HepG2 (cell line): ENCODE measurements around the gene ZFP62. TPM values are rescaled to one million over a fixed set of nuclear protein-coding genes. Genes with fewer than 3 reads are reported as not detected.

Source experiments
- ATAC-seq: fragments of 200-7000 bp; cut with Tn5 transposase; 3 replicates; pipeline ENCODE4 v1.9.1; 2020; ENCODE audit warnings: mild to moderate bottlenecking, moderate library complexity
- BruUV-seq: library from RNA; stranded (reverse); fragments of 400-500 nt; replicated peaks from 2 replicates; lab custom pipeline; 2021; lab: Mats Ljungman, UMichigan
- CTCF ChIA-PET: fragments of 300-600 bp; formaldehyde crosslinking; extraction: SDS; loops from one replicate; lab custom pipeline; 2021; ENCODE audit warnings: low total read pairs, inconsistent platforms, low intra/inter-chr PET ratio; lab: Yijun Ruan, JAX
- POLR2A ChIA-PET: fragments of 350-600 bp; sonication (Branson Sonifier 250); formaldehyde crosslinking; loops from one replicate; lab custom pipeline; 2020; ENCODE audit warnings: antibody characterized with exemption, inconsistent platforms; lab: Yijun Ruan, JAX
- DNase-seq: peaks from one replicate; pipeline ENCODE4 v3.0.0-alpha.2; 2015; ENCODE audit warnings: low spot score
- FAIRE-seq: peaks from 3 replicates; lab custom pipeline; 2011; peaks lifted over from hg19 to GRCh38; lab: Jason Lieb, UNC
- H2AFZ ChIP-seq: one replicate; pipeline ENCODE4 v1.6.1; 2011; ENCODE audit warnings: low read length, inconsistent platforms
- H3K27ac ChIP-seq: fragments of 300-600 bp; 3 replicates; pipeline ENCODE4 v1.8.0; 2011; ENCODE audit warnings: mixed run types, mild to moderate bottlenecking, mixed read lengths, low read length, inconsistent platforms; ENCODE audit not compliant: insufficient read depth; ENCODE audit errors: extremely low read length
- H3K27me3 ChIP-seq, 2 experiments: fragments of 200-600 bp in 1 of 2; 2 replicates in 1 of 2; 3 replicates in 1 of 2; pipeline versions ENCODE4 v1.6.0 to v1.8.0; 2011; ENCODE audit warnings: low read length in 2 of 2, mild to moderate bottlenecking in 2 of 2, moderate library complexity in 2 of 2, inconsistent platforms in 1 of 2; ENCODE audit not compliant: insufficient read depth in 2 of 2, control insufficient read depth in 1 of 2
- H3K36me3 ChIP-seq, 2 experiments: fragments of 200-600 bp in 1 of 2; replicated peaks in 1 of 2; 2 replicates in 1 of 2; 3 replicates in 1 of 2; pipeline versions ENCODE4 v1.5.1 to v1.8.0; 2011; ENCODE audit warnings: low read length in 2 of 2, inconsistent platforms in 1 of 2; ENCODE audit not compliant: insufficient read depth in 2 of 2, control insufficient read depth in 1 of 2
- H3K4me1 ChIP-seq: 2 replicates; pipeline ENCODE4 v1.5.1; 2012; ENCODE audit warnings: low read length, inconsistent platforms; ENCODE audit not compliant: insufficient read depth
- H3K4me2 ChIP-seq: 2 replicates; pipeline ENCODE4 v1.6.0; 2011; ENCODE audit warnings: low read depth, low read length, inconsistent platforms
- H3K4me3 ChIP-seq, 3 experiments: fragments of 200-600 bp in 1 of 3; sonication (generic), shearing (Covaris generic) in 1 of 3; replicated peaks in 1 of 3; 2 replicates each; pipeline ENCODE4 v1.5.1; 2011 to 2016; ENCODE audit warnings: low read length in 3 of 3, inconsistent platforms in 2 of 3, low read depth in 2 of 3, mild to moderate bottlenecking in 2 of 3, control low read depth in 1 of 3, mixed read lengths in 1 of 3; ENCODE audit not compliant: insufficient read depth in 1 of 3
- H3K79me2 ChIP-seq: one replicate; pipeline ENCODE4 v1.6.1; 2011; ENCODE audit warnings: low read length, inconsistent platforms; ENCODE audit not compliant: insufficient read depth
- H3K9ac ChIP-seq: 2 replicates; pipeline ENCODE4 v1.6.0; 2011; ENCODE audit warnings: mild to moderate bottlenecking, low read depth, low read length, inconsistent platforms; ENCODE audit not compliant: insufficient read depth
- H3K9me3 ChIP-seq: 2 replicates; pipeline ENCODE4 v1.5.1; 2012; ENCODE audit warnings: mild to moderate bottlenecking, low read length
- H4K20me1 ChIP-seq: 2 replicates; pipeline ENCODE4 v1.6.0; 2011; ENCODE audit warnings: inconsistent platforms, mild to moderate bottlenecking, low read length, moderate library complexity; ENCODE audit not compliant: insufficient read depth
- GMEB2 ChIP-seq: IDR thresholded peaks from 2 replicates; pipeline ENCODE4 v1.6.1; 2016; ENCODE audit warnings: missing biosample characterization, missing genetic modification reagents, low read depth
- KDM2A ChIP-seq: sonication (generic); formaldehyde crosslinking; IDR thresholded peaks from 2 replicates; pipeline ENCODE4 v1.4.0; 2020; ENCODE audit warnings: low read depth, missing genetic modification reagents, borderline replicate concordance
- LRRFIP1 ChIP-seq: sonication (generic); formaldehyde crosslinking; conservative IDR thresholded peaks from 2 replicates; pipeline ENCODE4 v1.4.0; 2020; ENCODE audit warnings: missing genetic modification reagents
- NR2F6 ChIP-seq, 2 experiments: IDR thresholded peaks; 2 replicates each; pipeline ENCODE4 v1.6.1; 2016; ENCODE audit warnings: antibody characterized with exemption in 1 of 2, mild to moderate bottlenecking in 1 of 2
- SNRNP70 ChIP-seq: fragments of 200-400 bp; formaldehyde crosslinking; IDR thresholded peaks from 2 replicates; pipeline ENCODE4 v1.6.1; 2017; ENCODE audit warnings: mild to moderate bottlenecking, low read depth, low read length, moderate library complexity
- TBP ChIP-seq: sonication (generic); formaldehyde crosslinking; IDR thresholded peaks from 2 replicates; pipeline ENCODE4 v1.5.0; 2020; ENCODE audit warnings: missing genetic modification reagents
- ZBTB33 ChIP-seq: sonication (generic); formaldehyde crosslinking; IDR thresholded peaks from 2 replicates; pipeline ENCODE4 v1.4.0; 2020; ENCODE audit warnings: missing genetic modification reagents
- ZBTB43 ChIP-seq: sonication (generic); formaldehyde crosslinking; conservative IDR thresholded peaks from 2 replicates; pipeline ENCODE4 v1.4.0; 2020; ENCODE audit warnings: missing genetic modification reagents
- ZNF326 ChIP-seq: sonication (generic); formaldehyde crosslinking; IDR thresholded peaks from 2 replicates; pipeline ENCODE4 v1.4.0; 2020; ENCODE audit warnings: missing genetic modification reagents, borderline replicate concordance
- ZNF335 ChIP-seq: sonication (generic); formaldehyde crosslinking; IDR thresholded peaks from 2 replicates; pipeline ENCODE4 v1.4.0; 2020; ENCODE audit warnings: missing genetic modification reagents
- ZNF468 ChIP-seq: sonication (generic); formaldehyde crosslinking; IDR thresholded peaks from 2 replicates; pipeline ENCODE4 v1.8.0; 2022; ENCODE audit warnings: mild to moderate bottlenecking, moderate library complexity, missing genetic modification reagents
- ZNF740 ChIP-seq: sonication (generic); formaldehyde crosslinking; IDR thresholded peaks from 2 replicates; pipeline ENCODE4 v1.4.0; 2020; ENCODE audit warnings: missing genetic modification reagents
- ZNF772 ChIP-seq: sonication (generic); formaldehyde crosslinking; IDR thresholded peaks from 2 replicates; pipeline ENCODE4 v1.5.0; 2020; ENCODE audit warnings: mild to moderate bottlenecking, missing genetic modification reagents
- WGBS: methylation state at CpG from one replicate; pipeline ENCODE4 v1.1.6; 2017; ENCODE audit warnings: low lambda C conversion rate; 5-methylcytosine and 5-hydroxymethylcytosine counted together
- in situ Hi-C: cut with HindIII; loops from 2 replicates; pipeline ENCODE4 v1.10.0; 2017; ENCODE audit warnings: low pct_unique_long_range_greater_than_20kb; ENCODE audit not compliant: extremely low pct_ligation_motif_present
- intact Hi-C: fragments of 100-400 bp; cut with micrococcal nuclease; formaldehyde crosslinking; loops from one replicate; pipeline ENCODE4 v1.10.0; 2022; ENCODE audit not compliant: unreplicated experiment
- polyA plus RNA-seq, 8 experiments: library from polyadenylated mRNA; depleted of rRNA in 3 of 8; stranded (reverse) in 7 of 8; unstranded in 1 of 8; fragments of >200 nt; fragmentation: Illumina TruSeq in 4 of 8; extraction: Trizol in 4 of 8; gene quantifications; 2 replicates each; pipeline versions ENCODE4 v1.2.1 to v1.2.3, GENCODE V29; 2011 to 2016; ENCODE audit warnings: low read depth in 4 of 8, missing spikeins in 1 of 8, mixed read lengths in 1 of 8; ENCODE audit not compliant: insufficient read depth in 1 of 8
- total RNA-seq, 5 experiments: library from RNA; depleted of rRNA; stranded (reverse); fragments of >200 nt; fragmentation: Illumina TruSeq; extraction: Trizol; gene quantifications; 2 replicates each; pipeline ENCODE4 v1.2.3, GENCODE V29; 2016; ENCODE audit warnings: low read depth in 1 of 5

The ZFP62 gene
- total and polyA plus RNA-seq, 2 of the 13 experiments (the other 11 are each of a cell fraction or from before 2014, with no cell fraction given) = 8.2 to 19.4 TPM

GRCh38 chr5:180839227-180839626 is 21.8 kb downstream of the ZFP62 start:
- H3K79me2 ChIP-seq = no peaks in the 10 kb centered on the region
- intact Hi-C loops (no loop called here), in situ Hi-C loops (no loop called here)
- FAIRE-seq (no peak), DNase-seq (no peak), ATAC-seq (no peak)
- H4K20me1 ChIP-seq = no peaks in the 10 kb centered on the region
- H3K4me3 ChIP-seq = no peak overlapping the region
- no peaks in the 10 kb centered on the region for H3K9me3 ChIP-seq
- H3K27ac ChIP-seq = no peak overlapping the region
- ChIA-PET CTCF (no interaction called here), POLR2A (no interaction called here)
- no peak overlapping the region for H3K4me2 ChIP-seq
- peaks cover 12% of the 10 kb centered on the region for H3K4me1 ChIP-seq
- 80% methylated on average over 2 of the region's 2 CpGs for WGBS
- TF ChIP-seq TBP (CRISPR knock-in tag) (no peak), ZNF468 (CRISPR knock-in tag) (no peak), GMEB2 (CRISPR knock-in tag) (no peak), ZNF740 (CRISPR knock-in tag) (no peak), ZNF772 (no peak), ZBTB33 (CRISPR knock-in tag) (no peak), ZBTB43 (CRISPR knock-in tag) (no peak), KDM2A (no peak), NR2F6 (IDR thresholded peaks at IDR 0.05) (no peak), NR2F6 (CRISPR knock-in tag; IDR thresholded peaks at IDR 0.05) (no peak), ZNF326 (CRISPR knock-in tag) (no peak), ZNF335 (CRISPR knock-in tag) (no peak), LRRFIP1 (CRISPR knock-in tag) (no peak), SNRNP70 (no peak)
- H3K9ac ChIP-seq = no peak overlapping the region
- no peaks in the 10 kb centered on the region for H3K36me3 ChIP-seq
- no TSS peak for BruUV-seq
- no peak overlapping the region for H2AFZ ChIP-seq
- no peaks in the 10 kb centered on the region for H3K27me3 ChIP-seq
